ENCODE data around the gene TUG1. TPM values are rescaled to one million over a fixed set of nuclear protein-coding genes. Genes with fewer than 3 reads are reported as not detected.

The TUG1 gene
- total RNA-seq, 1 donor from 2014 or later = 64.4 TPM

DNA sequence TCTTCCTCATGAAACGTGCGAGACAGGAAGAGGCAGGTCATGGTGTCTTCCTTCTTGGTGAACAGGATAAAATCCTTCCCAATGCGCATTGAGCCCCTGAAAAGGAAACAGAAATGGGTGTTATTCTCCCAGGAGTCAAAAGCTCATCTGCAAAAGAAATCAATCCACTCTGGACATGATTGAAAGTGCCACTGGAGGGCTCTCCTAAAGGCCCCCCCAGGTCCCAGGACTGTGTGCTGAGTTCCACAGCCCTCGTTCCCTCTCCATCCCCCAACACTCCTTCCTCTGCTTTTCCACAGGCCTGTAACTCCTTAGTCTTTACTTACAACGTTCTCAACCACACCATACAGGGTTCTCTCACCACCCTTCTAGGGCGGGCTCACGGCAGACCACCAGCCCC is 22.7 kb upstream of the TUG1 start:
- Histone ChIP-seq H3K27me3 (ENCODE audit: low read depth) (no peaks in the 10 kb centered on the region), H3K36me3 (peaks cover 96% of the 10 kb centered on the region), H3K4me3 (no peak overlapping the region), H3K27ac (no peak overlapping the region), H3K4me1 (peaks cover 12% of the 10 kb centered on the region), H3K9me3 (no peaks in the 10 kb centered on the region)
- ATAC-seq (no peak), DNase-seq (no peak)
- intact Hi-C loops (cut with DNase I) = loop anchor here (10.0 kb wide), 1 partner anchor 138 kb away; the partner anchor contains the start of gene SMTN
- TF ChIP-seq, protein P1, sequence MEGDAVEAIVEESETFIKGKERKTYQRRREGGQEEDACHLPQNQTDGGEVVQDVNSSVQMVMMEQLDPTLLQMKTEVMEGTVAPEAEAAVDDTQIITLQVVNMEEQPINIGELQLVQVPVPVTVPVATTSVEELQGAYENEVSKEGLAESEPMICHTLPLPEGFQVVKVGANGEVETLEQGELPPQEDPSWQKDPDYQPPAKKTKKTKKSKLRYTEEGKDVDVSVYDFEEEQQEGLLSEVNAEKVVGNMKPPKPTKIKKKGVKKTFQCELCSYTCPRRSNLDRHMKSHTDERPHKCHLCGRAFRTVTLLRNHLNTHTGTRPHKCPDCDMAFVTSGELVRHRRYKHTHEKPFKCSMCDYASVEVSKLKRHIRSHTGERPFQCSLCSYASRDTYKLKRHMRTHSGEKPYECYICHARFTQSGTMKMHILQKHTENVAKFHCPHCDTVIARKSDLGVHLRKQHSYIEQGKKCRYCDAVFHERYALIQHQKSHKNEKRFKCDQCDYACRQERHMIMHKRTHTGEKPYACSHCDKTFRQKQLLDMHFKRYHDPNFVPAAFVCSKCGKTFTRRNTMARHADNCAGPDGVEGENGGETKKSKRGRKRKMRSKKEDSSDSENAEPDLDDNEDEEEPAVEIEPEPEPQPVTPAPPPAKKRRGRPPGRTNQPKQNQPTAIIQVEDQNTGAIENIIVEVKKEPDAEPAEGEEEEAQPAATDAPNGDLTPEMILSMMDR (IDR thresholded peaks at IDR 0.05) = no peak

DNA sequence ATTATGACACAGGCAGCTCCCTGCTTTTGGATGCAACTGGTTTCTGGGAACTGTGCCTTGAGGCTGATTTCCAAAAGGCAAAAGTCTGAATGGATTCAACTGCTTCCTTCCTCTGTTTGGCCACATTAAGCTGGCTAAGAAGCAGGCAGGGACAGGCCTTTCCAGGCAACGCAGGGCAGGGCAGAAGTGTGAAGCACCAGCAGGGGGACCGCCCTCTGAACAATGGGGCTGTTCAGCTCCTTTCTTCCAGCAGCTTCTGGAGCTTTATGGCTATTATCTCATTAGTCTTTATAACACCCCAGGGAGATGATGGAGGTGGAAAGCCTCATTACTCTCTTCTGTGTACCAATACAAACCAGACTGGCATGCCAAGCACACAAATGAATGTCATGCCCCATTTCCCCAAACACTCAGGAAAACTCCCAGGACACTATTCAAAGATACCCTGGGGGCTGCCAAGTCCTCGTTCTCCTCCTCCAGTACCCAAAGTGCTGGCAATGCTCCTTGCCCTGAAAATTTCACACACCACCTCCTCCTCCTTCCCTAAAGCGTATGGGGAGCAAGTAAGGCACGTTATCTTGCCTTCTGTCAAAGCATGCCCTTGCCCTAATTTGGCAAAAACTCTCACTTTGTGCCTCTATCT is 21.8 kb upstream of the TUG1 start:
- peaks cover 88% of the 10 kb centered on the region for H3K36me3 ChIP-seq
- H3K27me3 ChIP-seq (ENCODE audit: low read depth) = no peaks in the 10 kb centered on the region
- H3K4me3 ChIP-seq = no peak overlapping the region
- no peak for ATAC-seq
- peaks cover 12% of the 10 kb centered on the region for H3K4me1 ChIP-seq
- intact Hi-C loops (cut with DNase I) = loop anchor here (10.0 kb wide), 1 partner anchor 138 kb away; the partner anchor contains the start of gene SMTN
- H3K9me3 ChIP-seq = no peaks in the 10 kb centered on the region
- TF ChIP-seq, protein P1 (IDR thresholded peaks at IDR 0.05) = no peak
- no peak for DNase-seq
- no peak overlapping the region for H3K27ac ChIP-seq

DNA sequence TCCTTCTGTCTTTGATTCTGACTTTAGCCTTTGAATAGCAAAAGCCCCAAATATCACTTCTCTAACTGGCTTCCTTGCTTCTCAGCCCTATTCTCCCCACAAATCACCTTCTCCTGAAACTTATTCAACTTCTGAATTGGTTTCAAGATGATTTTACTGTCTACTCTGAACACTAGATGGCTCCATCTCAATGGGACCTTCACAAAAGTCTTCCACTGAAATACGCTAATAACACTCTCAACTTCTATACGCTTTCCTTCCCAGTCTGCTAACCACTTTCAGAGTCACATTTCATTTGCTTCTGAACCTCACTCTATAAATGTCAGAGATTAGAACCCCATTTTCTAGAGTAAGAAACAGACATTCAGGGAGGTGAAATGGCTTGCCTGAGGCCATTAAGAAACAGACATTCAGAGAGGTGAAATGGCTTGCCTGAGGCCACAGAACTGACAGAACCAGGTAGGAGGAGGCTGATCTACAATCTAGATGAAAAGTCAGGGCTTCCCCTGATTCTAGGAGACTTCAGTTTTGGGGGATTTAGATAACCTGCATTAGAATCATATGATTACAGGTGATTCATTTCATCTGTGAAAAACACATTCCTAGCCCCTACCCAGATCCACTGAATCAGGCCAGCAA is 21.1 kb upstream of the TUG1 start:
- Histone ChIP-seq H3K27ac (no peak overlapping the region), H3K4me3 (no peak overlapping the region), H3K4me1 (peaks cover 12% of the 10 kb centered on the region), H3K36me3 (peaks cover 83% of the 10 kb centered on the region), H3K27me3 (ENCODE audit: low read depth) (no peaks in the 10 kb centered on the region), H3K9me3 (no peaks in the 10 kb centered on the region)
- ATAC-seq = peak; percentile 27 to 58
- TF ChIP-seq, protein P1 (IDR thresholded peaks at IDR 0.05) = peak; percentile 51
- DNase-seq = no peak
- intact Hi-C loops (cut with DNase I) = loop anchor here (10.0 kb wide), 1 partner anchor 137 kb away; the partner anchor contains the start of gene SMTN

DNA sequence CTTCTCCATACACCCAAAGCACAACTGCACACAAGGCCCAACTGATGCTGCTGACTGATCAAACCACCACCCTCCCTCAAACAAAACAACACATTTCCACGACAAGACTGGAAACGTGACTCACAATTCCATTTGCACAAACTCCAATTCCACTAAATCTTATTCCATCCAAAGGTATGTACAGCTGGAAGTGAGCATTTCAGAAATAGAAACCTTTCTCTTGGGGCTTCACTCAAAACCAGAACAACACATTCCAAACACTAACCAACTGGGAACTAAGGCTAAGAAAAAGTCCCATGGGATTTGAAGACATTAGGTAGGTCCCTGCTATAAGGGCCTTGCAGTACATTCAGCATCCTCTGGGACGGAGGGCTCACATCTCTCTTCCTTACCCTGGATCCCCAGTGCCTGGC is 20.1 kb upstream of the TUG1 start:
- ATAC-seq (no peak), DNase-seq (no peak)
- TF ChIP-seq, protein P1 (IDR thresholded peaks at IDR 0.05) = no peak
- intact Hi-C loops (cut with DNase I) = loop anchor here (10.0 kb wide), 1 partner anchor 136 kb away; the partner anchor contains the start of gene SMTN
- no peaks in the 10 kb centered on the region for H3K9me3 ChIP-seq
- no peak overlapping the region for H3K27ac ChIP-seq
- H3K27me3 ChIP-seq (ENCODE audit: low read depth) = no peaks in the 10 kb centered on the region
- peaks cover 83% of the 10 kb centered on the region for H3K36me3 ChIP-seq
- H3K4me3 ChIP-seq = no peak overlapping the region
- H3K4me1 ChIP-seq = peaks cover 12% of the 10 kb centered on the region

DNA sequence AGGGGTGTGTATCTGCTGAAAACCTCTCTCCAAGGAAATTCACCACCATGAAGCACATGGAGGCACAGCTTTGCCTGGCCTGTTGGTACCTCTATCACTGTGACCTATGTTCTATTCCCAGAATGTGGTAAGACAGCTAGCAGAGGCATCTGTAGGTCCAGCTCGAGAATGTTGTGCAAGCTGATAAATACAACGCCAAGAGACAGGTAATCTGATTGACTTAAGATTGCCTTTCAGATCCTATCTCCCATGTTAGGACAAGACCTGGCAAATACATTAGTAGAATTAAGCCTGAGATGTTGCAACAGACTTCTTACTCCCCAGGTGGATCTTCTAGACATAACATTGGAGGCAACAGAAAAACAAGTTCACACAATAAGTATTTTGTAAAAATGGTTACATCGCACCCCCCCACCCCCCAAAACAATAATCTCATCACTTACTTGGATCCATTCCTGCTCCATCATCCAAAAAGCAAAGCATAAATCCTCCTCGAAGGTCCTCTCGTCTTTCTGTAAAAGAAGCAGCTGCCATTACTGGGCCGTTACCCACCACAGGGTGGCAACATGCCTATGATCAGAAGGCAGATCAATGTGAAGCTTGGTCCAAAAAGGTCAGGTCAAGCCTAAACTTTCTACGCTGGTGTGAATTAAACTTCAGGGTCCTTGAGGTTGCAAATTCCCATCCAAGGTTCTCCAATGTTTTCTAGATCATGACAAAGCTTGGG is 19.0 kb upstream of the TUG1 start:
- no peaks in the 10 kb centered on the region for H3K27me3 ChIP-seq (ENCODE audit: low read depth)
- no peak for ATAC-seq
- peaks cover 83% of the 10 kb centered on the region for H3K36me3 ChIP-seq
- H3K9me3 ChIP-seq = no peaks in the 10 kb centered on the region
- DNase-seq = no peak
- H3K27ac ChIP-seq = no peak overlapping the region
- intact Hi-C loops (cut with DNase I) = loop anchor here (10.0 kb wide), 1 partner anchor 135 kb away; the partner anchor contains the start of gene SMTN
- H3K4me3 ChIP-seq = no peak overlapping the region
- peaks cover 12% of the 10 kb centered on the region for H3K4me1 ChIP-seq
- TF ChIP-seq, protein P1 (IDR thresholded peaks at IDR 0.05) = no peak

All from lower lobe of right lung (tissue), 2 donors.